ENCODE data around the gene RUBCNL.

The RUBCNL gene

GRCh38 chr13:46320821-46321220 lies 66.2 kb downstream of the RUBCNL start:
- no peak overlapping the region for H3K27ac ChIP-seq (ENCODE audit: low read length)
- no peak overlapping the region for H2AFZ ChIP-seq (ENCODE audit: low read length)
- H3K36me3 ChIP-seq (replicated peaks; ENCODE audit: insufficient read depth, low read length) = no peaks in the 10 kb centered on the region
- H3K4me2 ChIP-seq (ENCODE audit: low read depth, low read length) = no peak overlapping the region
- TF ChIP-seq EZH2 (optimal IDR thresholded peaks at IDR 0.05; ENCODE audit: low read depth, low read length) (no peak), EZH2phosphoT487 (IDR thresholded peaks at IDR 0.05; ENCODE audit: low read length) (no peak)
- H4K20me1 ChIP-seq (ENCODE audit: insufficient read depth, low read length) = no peaks in the 10 kb centered on the region
- H3K9me2 ChIP-seq (replicated peaks; ENCODE audit: insufficient read depth, low read length) = no peaks in the 10 kb centered on the region
- no peak overlapping the region for H3K9ac ChIP-seq (ENCODE audit: low read length)
- no peaks in the 10 kb centered on the region for H3K27me3 ChIP-seq (replicated peaks; ENCODE audit: insufficient read depth, low read length)
- H3K9me3 ChIP-seq (replicated peaks; ENCODE audit: insufficient read depth, low read length) = no peaks in the 10 kb centered on the region
- H3K4me3 ChIP-seq (ENCODE audit: low read length) = no peak overlapping the region
- no peaks in the 10 kb centered on the region for H3K4me1 ChIP-seq (ENCODE audit: low read length)
- no peak for DNase-seq
- no peaks in the 10 kb centered on the region for H3F3A ChIP-seq (ENCODE audit: insufficient read depth, low read length)
- no peaks in the 10 kb centered on the region for H3K79me2 ChIP-seq (ENCODE audit: low read length)

- Histone ChIP-seq H2AFZ (ENCODE audit: low read length) (no peak overlapping the region), H3K79me2 (ENCODE audit: low read length) (no peaks in the 10 kb centered on the region), H3K36me3 (replicated peaks; ENCODE audit: insufficient read depth, low read length) (no peaks in the 10 kb centered on the region), H3K9me2 (replicated peaks; ENCODE audit: insufficient read depth, low read length) (no peaks in the 10 kb centered on the region), H3K9me3 (replicated peaks; ENCODE audit: insufficient read depth, low read length) (no peaks in the 10 kb centered on the region), H3K9ac (ENCODE audit: low read length) (no peak overlapping the region), H4K20me1 (ENCODE audit: insufficient read depth, low read length) (no peaks in the 10 kb centered on the region), H3F3A (ENCODE audit: insufficient read depth, low read length) (no peaks in the 10 kb centered on the region), H3K4me3 (ENCODE audit: low read length) (no peak overlapping the region), H3K4me2 (ENCODE audit: low read depth, low read length) (no peak overlapping the region), H3K27me3 (replicated peaks; ENCODE audit: insufficient read depth, low read length) (no peaks in the 10 kb centered on the region), H3K27ac (ENCODE audit: low read length) (no peak overlapping the region), H3K4me1 (ENCODE audit: low read length) (no peaks in the 10 kb centered on the region)
- TF ChIP-seq EZH2phosphoT487 (IDR thresholded peaks at IDR 0.05; ENCODE audit: low read length) (no peak), CTCF (IDR thresholded peaks at IDR 0.05; ENCODE audit: low read length) (no peak), EZH2 (optimal IDR thresholded peaks at IDR 0.05; ENCODE audit: low read depth, low read length) (no peak)
- no peak for DNase-seq
Observed at GRCh38 chr13:46320406-46320805, 66.6 kb downstream of the RUBCNL start.

GRCh38 chr13:46318986-46319385 lies 68.1 kb downstream of the RUBCNL start:
- Histone ChIP-seq H3K36me3 (replicated peaks; ENCODE audit: insufficient read depth, low read length) (no peaks in the 10 kb centered on the region), H3K4me3 (ENCODE audit: low read length) (no peak overlapping the region), H3K4me2 (ENCODE audit: low read depth, low read length) (no peak overlapping the region), H3K27me3 (replicated peaks; ENCODE audit: insufficient read depth, low read length) (no peaks in the 10 kb centered on the region), H3K79me2 (ENCODE audit: low read length) (no peaks in the 10 kb centered on the region), H3K4me1 (ENCODE audit: low read length) (no peaks in the 10 kb centered on the region), H2AFZ (ENCODE audit: low read length) (no peak overlapping the region), H4K20me1 (ENCODE audit: insufficient read depth, low read length) (no peaks in the 10 kb centered on the region), H3K9me2 (replicated peaks; ENCODE audit: insufficient read depth, low read length) (no peaks in the 10 kb centered on the region), H3K27ac (ENCODE audit: low read length) (no peak overlapping the region), H3F3A (ENCODE audit: insufficient read depth, low read length) (no peaks in the 10 kb centered on the region), H3K9ac (ENCODE audit: low read length) (no peak overlapping the region), H3K9me3 (replicated peaks; ENCODE audit: insufficient read depth, low read length) (no peaks in the 10 kb centered on the region)
- DNase-seq = no peak
- TF ChIP-seq EZH2 (optimal IDR thresholded peaks at IDR 0.05; ENCODE audit: low read depth, low read length) (no peak), EZH2phosphoT487 (IDR thresholded peaks at IDR 0.05; ENCODE audit: low read length) (no peak), CTCF (IDR thresholded peaks at IDR 0.05; ENCODE audit: low read length) (no peak)

- Histone ChIP-seq H3K9me3 (replicated peaks; ENCODE audit: insufficient read depth, low read length) (no peaks in the 10 kb centered on the region), H4K20me1 (ENCODE audit: insufficient read depth, low read length) (no peaks in the 10 kb centered on the region), H3K27ac (ENCODE audit: low read length) (no peak overlapping the region), H3K79me2 (ENCODE audit: low read length) (no peaks in the 10 kb centered on the region), H2AFZ (ENCODE audit: low read length) (no peak overlapping the region), H3K9ac (ENCODE audit: low read length) (no peak overlapping the region), H3K36me3 (replicated peaks; ENCODE audit: insufficient read depth, low read length) (no peaks in the 10 kb centered on the region), H3K4me3 (ENCODE audit: low read length) (no peak overlapping the region), H3K9me2 (replicated peaks; ENCODE audit: insufficient read depth, low read length) (no peaks in the 10 kb centered on the region), H3F3A (ENCODE audit: insufficient read depth, low read length) (no peaks in the 10 kb centered on the region), H3K27me3 (replicated peaks; ENCODE audit: insufficient read depth, low read length) (no peaks in the 10 kb centered on the region), H3K4me1 (ENCODE audit: low read length) (no peaks in the 10 kb centered on the region), H3K4me2 (ENCODE audit: low read depth, low read length) (no peak overlapping the region)
- no peak for TF ChIP-seq CTCF (IDR thresholded peaks at IDR 0.05; ENCODE audit: low read length)
- TF ChIP-seq EZH2phosphoT487 (IDR thresholded peaks at IDR 0.05; ENCODE audit: low read length) = no peak
- no peak for TF ChIP-seq EZH2 (optimal IDR thresholded peaks at IDR 0.05; ENCODE audit: low read depth, low read length)
- no peak for DNase-seq
Observed at GRCh38 chr13:46317120-46317519, 69.9 kb downstream of the RUBCNL start.
